NT2/D1 (cell line): ENCODE results near the gene LIPH.

Experiments used
- SUZ12 ChIP-seq: IDR thresholded peaks from 2 replicates; pipeline ENCODE4 v1.6.1; 2011; ENCODE audit not compliant: insufficient read length, insufficient read depth; ENCODE audit errors: extremely low read depth
- YY1 ChIP-seq: IDR thresholded peaks from 2 replicates; pipeline ENCODE4 v1.6.1; 2011; ENCODE audit not compliant: insufficient read length, insufficient read depth
- ZNF274 ChIP-seq: IDR thresholded peaks from 2 replicates; pipeline ENCODE4 v1.6.1; 2011; ENCODE audit warnings: mild to moderate bottlenecking, low read depth, low read length

- TF ChIP-seq YY1 (no peak), ZNF274 (no peak), SUZ12 (no peak)
Measured at GRCh38 chr3:185486394-185486793, 66.0 kb downstream of the LIPH start.
